CD4-positive, alpha-beta T cell treated with Interleukin-15 for 1 hour (primary cell): Measurements from ENCODE around the gene CFAP74.
"Not testable (repeated sequence)": the region's sequence is repeated elsewhere in the genome, so short reads cannot be mapped to it uniquely, and the experiment has no call there.

Experiments used
- DNase-seq: peaks from one replicate; pipeline ENCODE4 v3.0.0-alpha.2; 2020

CFAP74 gene

DNA sequence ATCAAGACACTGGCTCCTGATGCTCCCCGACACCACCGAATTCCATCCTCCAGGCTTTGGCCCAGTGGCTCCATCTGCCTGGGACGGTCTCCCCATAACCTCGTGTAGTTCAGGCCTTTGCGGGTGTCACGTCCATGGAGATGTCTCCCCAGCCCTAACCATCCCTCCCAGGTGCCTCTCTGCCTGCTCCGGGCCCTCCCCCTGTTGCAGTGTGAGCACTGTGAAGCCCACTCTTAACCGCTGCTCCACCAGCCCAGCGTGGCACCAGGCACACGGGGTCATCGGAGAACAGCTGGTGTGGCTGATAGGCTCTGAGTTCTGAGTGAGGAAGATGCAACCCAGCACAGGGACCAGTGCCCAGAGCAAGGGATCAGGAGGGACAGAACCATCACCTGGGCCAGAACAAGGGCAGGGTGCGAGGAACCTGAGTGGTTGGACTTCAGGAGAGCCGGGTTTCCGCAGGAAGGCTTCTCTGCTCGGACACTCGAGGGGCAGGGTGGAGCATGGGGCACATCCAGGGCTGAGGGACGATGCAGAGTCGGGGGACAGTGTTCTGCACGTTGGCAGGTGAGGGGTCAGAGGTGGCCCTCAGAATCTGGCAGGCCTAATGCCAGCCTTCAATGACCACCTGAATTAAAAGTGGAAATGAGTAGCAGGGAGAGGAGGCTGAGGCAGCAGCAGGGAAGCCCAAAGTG, 110.1 kb downstream of the CFAP74 start:
- DNase-seq, result no peak

DNA sequence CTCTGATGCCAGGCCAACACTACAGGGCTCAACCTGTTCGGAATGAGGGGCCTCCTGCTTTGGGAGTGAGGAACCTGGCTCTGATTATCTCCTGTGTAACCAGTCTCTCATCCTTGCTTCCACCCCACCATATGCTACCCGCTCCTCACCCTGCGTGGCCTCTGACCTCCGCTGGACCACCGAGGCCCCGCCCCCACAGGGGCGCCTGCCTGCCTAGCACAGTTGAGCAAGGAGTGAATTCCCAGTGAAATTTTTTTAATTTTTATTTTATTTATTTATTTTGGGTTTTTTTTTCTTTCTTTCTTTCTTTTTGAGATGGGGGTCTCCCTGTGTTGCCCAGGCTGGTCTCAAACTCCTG, 110.8 kb downstream of the CFAP74 start:
- DNase-seq, result no peak

DNA sequence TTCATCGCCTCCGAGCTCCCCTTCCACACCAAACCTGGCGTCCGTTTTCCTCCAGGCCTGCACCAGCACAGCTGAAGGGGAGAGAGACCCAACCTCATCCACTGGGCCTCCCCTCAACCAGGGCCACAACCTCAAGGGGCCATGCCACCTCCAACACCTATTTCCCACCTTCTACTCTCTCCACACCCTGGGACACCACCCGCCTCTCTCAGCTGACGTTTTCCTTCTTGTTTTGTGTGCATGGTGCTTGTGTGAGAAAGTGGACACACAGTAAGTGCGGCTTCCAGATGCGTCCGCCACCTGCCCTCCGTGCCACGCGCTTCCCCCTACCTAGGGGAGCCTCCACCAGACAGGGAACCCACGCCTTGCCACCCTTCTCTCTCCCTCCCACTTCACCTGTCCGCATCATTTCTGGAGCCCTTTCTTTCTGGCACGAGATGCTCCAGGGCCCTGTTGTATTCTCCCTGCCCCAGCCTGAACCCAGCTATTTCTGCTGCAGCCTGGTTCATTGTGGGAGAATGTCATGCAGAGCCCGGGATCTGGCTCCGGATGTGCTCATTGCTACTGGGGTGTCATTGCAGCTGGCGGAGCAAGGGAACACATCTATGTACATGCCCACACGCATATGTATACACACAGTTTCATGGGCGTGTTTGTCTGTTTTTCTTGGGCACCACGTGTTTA, 111.4 kb downstream of the CFAP74 start:
- no peak for DNase-seq

DNA sequence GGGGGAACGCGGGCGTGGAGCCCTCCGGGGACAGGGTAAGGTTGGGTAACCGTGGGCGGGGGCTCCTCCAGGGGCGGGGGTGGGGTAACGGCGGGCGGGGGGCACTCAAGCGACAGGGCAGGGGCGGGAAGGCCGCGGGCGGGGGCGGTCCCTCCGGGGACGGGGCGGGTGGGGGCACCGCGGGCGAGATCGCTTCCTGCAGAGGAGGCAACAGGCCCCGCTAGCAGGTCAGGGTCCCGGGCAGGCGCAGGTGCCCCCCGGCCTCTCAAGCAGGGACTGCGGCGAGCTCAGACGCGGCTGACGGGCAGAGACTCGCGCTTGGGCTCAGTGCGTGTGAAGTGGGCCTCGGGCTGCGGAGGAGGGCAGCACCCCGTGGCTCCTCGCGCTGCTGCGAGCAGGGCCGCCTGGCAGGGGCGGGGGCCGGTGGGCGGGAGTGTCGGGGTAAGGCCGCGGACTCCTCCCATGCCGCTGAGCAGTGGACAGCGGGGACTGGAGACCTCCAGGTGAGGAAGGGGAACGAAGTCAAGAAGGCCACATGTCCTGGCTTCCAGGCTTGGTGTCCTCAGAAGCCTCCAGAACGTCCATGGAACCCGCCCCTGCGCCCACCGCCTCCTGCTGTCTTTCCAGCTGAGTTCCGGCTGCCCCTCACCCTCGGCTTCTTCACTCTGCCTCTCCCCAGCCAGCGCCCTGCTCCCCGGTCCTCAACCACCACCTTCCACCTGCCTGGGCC, 112.1 kb downstream of the CFAP74 start:
- peak; percentile 85 for DNase-seq

DNA sequence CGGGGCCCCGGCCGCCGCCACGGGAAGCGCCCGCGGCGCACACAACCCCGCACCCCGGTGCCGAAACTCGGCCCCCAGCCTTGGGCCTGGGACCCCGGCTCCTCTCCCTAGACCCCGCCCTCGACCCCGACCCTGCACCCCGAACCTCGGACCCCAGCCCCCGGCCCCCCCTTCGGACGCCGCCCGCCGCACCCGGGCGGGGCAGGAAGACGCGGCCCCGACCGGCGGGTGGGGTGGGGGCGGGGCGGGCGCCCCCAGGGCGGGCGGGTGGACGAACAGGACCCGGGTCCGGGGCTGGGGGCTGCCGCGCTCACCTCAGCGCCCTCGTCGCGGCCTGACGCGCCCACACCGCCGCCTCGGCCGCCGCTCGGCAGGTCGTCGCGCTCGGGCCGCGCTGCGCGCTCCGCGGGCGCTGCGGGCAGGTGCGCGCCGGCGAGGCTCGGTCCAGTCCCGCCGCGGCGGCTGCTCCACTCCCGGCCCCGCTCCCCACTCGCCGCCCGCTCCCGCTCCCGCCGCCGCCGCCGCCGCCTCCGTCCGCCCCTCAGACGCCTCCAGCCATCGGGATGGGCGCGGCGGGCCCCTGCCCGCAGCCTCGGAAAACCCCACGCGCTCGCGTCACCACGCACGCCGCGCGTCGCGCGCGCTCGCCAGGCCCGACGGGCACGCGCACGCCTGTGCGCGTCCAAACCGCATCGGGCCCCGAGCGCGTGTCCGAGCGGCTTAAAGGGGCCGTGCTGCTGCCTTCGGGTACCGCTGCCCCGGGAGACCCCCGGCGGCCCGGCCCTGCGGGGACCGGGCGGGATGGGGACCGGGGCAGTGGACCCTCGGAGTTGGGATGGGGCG, 112.9 kb downstream of the CFAP74 start, which contains the start of gene GNB1:
TSS of gene GNB1 (minus strand) at position 582 of the 843 bp plus-strand sequence. CDS start 65,634 bp downstream, outside the sequence.
- peak; percentile 89 for DNase-seq

DNA sequence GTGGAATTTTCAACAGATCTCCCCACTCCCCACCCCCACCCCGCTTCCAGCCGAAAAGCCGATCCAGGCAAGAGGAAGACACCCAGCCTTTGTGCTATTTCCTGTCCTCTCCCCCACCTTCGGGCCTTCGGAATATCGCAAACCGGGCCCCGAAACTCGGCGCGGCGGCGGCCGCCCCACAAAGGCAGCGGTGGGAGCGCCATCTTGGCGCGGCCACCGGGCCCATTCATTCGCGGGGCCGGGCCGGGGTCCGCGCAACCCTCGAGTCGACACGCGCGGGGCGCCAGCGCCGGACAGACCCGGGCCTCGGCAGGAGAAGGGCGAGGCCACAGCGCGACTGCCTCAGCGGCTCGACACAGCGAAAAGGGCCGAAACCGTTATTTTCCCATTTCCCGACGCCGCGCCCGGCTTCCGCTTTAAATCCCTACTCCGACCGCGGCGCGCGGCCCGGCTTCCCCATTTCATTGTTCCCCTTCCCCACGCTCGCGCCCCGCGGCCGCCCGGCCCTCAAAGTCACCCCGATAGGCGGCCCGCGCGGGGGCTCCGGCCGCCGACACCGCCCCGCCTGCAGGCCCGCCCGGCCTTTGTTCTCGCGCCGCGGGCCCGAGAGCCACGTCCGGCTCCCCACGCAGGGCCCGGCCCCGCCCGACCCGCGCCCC, 113.6 kb downstream of the CFAP74 start:
- DNase-seq, result peak; percentile 59

DNA sequence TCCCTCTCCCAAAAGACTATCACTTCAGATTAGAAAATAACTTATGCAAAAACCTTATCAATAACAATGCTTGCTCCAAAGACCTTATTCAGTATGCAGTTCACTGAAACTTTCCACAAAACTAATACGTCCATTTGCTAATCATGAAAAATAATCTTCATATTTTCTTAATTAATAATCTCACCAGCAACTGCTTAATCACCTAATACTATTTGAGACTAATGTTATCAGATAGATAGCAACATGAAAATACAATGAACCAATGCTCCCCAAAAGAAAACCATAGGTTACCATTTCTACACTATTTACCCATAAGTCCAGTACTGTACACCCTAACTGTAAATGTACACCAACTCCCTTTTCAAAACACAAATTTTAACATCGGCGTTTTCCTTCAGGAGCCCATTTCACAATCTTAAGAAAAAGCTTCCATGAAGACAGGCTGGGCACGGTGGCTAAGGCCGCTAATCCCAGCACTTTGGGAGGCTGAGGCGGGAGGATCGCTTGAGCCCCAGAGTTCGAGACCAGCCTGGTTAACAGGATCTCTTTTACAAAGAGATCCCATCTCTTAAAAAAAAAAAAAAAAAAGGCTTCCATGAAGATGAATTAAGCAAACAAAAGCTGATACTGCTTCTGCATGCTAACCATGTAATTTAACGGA, 114.4 kb downstream of the CFAP74 start:
- no peak for DNase-seq

DNA sequence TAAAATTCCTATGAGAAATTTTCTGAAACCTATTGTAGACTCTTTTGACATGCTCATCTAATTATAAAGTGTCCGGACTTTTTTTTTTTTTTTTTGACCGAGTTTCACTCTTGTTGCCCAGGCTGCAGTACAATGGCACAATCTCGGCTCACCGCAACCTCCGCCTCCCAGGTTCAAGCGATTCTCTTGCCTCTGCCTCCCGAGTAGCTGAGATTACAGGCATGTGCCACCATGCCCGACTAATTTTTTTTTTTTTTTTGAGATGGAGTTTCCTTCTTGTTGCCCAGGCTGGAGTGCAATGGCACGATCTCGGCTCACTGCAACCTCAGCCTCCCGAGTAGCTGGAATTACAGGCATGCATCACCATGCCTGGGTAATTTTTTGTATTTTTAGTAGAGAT, 119.7 kb downstream of the CFAP74 start:
- not testable (repeated sequence) for DNase-seq

DNA sequence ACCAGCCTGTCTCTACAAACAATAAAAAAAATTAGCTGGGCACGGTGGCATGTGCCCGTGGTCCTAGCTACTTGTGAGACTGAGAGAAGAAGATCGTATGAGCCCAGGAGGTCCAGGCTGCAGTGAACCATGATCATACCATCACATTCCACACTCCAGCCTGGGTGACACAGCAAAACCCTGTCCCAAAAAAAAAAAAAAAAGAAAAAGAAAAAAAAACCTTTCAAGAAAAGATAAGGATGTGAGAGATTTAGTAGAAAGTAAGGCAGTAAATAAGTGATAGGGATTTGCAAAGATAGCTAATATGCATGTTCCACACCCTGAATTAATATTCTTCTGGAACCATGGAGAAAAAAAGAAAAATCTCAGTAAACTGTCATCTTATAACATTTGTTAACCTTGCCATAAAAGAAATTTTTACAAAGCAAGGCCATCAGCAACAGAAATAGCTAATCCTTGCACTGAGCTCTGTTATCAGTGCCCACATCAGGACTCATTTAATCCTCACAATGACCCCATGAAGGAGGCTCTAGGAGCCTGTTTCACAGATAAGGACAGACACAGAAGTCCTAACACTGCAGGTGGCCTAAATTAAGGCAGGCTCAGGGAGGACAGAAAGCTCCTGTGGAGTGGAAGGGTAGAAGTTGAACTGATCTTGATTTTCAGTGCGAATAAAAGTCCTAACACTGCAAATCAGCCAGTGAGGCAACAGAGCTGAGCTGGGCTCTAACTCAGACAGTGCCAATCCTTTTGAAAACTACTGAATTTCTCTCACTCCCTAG, 120.3 kb downstream of the CFAP74 start:
- no peak for DNase-seq

DNA sequence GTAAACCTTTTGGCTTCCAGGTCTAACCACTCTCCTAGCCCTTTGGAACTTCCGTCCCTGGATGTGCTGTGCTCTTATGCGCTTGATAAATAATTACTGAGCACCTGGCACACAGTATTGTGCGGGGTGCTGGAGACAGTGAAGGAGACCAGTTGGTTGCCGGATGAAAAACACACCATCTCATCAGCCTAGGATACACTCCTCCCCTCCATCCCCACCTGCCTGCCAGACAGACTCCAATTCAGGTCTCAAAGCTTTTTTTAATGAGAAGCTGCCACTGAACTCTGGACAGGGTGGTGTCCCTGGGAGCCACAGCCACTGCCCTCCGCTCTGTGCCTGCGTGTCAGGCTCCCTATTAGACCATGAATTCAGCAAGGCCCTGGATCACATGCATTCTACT, 121.9 kb downstream of the CFAP74 start:
- DNase-seq, result no peak

DNA sequence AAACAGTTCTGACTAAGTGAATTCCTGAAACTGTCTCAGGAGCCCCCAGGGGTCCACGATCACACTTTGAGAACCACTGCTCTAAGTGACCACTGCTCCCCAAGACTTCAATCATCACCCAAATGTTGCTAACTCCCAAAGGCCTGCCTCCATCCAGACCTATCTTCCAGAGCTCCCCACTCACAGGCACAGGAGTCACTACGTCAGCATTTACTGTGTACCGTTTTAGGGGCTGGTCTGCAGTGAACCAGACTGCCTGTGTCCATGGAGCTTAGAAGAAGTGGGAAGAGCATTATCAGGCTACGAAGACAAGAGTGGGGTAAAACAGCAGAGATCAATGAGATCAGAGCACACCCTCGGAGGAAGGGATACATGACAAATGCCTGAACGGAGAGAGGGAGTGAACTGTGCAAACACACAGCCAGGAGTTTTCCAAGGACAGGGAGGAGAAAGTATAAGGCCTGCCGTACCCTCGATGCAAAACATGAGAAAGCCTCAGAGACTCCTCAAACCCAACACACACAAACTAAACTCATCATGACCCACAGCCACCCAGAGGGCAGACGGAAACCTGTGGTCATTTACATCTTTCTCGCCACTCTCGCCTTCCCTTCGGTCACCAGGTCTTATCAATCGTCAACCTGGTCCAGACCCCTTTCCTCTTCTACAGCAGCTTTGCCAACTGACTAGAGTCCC, 122.8 kb downstream of the CFAP74 start:
- no peak for DNase-seq

DNA sequence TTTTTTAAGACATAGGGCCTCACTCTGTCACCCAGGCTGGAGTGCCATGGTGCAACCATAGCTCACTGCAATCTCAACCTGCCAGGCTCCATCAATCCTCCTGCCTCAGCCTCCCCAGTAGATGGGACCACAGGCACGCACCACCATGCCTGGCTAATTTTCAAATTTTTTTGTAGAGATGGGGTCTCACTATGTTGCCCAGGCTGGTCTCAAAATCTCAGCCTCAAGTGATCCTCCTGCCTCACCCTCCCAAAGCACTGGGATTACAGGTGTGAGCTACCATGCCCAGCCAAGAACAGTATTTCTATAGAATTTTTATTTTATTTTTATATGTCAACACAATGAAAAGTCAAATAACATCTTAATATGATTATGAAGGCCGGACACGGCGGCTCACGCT, 123.6 kb downstream of the CFAP74 start:
- DNase-seq, result no peak

DNA sequence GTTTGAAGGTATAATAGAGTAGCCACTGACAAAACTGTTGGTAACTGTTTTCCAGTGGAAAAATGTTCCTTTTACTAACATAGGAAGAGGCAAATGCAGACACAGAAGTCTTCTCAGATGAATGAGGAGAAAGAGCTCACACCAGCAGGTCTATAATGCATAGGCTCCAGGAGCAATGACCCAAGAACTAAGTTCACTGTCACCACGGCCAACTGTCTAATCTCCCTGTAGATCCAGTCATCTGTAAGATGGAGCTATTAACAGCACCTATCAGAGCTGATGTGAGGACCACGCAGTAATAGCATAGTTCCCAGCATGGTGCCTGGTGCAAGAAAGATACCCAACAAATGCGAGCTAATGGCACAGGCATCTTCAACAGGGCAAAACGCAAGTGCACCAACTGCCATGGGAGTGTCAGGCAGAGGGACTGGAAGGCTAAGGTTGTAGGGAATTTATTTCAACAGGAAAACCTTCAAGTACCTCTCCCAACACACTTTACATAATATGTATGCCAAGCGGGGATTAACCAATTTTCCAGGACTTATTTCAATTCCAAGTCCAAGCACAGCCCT, 125.6 kb downstream of the CFAP74 start:
- no peak for DNase-seq

DNA sequence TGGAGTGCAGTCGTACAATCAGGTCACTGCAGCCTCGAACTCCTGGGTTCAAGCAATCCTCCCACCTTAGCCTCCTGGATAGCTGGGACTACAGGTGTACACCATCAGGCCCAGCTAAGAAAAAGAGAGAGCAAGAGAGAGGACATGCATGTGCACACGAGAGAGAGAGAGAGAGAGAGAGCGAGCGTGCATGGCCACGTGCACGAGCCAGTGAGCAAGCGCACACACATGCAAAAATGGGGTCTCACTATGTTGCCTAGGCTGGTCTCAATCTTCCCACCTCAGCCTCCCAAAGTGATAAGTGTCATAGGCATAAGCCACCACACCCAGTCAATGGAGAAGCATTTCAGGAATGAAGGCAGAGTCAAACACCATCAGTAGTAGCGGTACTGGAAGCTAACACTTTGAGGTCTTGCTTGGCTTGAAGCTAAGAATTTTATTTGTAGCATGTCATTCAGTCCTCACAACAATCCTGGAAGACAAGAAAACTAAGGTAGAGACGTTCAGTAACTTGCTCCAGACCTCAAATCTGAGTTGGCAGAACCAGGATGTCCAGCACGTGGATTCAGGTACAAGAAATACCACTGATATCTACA, 127.2 kb downstream of the CFAP74 start:
- no peak for DNase-seq

DNA sequence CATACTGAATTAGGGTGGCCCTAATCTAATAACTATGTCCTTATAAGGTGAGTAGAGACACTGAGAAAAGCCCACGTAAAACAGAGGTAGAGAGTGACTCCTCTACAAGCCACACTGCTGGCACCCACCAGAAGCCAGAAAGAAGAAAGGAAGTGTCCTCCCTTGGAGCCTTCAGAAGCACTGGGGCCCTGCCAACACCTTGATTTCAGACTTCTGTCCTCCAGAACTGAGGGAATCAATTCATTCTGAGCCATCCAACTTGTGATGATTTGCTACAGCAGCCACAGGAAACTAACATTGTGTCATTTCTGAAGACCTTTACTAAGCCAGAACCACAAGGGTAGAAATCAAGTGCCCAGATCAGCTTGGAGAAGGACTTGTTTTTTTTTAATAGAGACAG, 127.7 kb downstream of the CFAP74 start:
- DNase-seq, result no peak

DNA sequence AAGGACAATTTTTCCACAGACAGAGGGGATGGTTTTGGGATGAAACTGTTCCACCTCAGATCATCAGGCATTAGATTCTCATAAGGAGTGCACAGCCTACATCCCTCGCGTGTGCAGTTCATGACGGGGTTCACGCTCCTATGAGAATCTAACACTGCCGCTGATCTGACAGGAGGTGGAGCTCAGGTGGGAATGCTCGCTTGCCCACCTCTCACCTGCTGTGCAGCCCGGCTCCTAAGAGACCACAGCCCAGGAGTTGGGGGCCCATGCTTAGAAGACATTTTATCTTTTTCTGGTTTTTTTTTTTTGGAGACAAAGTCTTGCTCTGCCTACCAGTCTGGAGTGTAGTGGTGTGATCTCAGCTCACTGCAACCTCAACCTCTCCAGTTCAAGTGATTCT, 128.7 kb downstream of the CFAP74 start:
- no peak for DNase-seq

DNA sequence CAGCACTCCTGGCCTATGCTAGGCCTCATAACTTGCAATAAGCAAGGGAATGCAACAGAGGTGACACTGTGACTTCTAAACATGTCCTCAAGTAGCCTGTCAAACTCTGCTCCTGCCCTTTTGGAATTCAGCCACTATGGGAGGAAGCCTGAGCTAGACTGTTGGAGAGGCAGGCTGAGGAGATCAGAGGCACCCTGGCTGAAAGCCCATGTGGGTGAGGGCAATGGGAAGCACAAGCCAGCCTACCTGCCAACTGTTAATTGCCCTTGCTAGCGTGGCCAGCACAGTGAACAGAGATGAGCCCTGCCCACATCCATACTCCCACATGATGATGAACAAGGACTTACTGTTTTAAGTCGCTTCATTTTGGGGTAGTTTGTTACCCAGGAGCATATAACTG, 130.4 kb downstream of the CFAP74 start:
- peak; percentile 10 for DNase-seq

DNA sequence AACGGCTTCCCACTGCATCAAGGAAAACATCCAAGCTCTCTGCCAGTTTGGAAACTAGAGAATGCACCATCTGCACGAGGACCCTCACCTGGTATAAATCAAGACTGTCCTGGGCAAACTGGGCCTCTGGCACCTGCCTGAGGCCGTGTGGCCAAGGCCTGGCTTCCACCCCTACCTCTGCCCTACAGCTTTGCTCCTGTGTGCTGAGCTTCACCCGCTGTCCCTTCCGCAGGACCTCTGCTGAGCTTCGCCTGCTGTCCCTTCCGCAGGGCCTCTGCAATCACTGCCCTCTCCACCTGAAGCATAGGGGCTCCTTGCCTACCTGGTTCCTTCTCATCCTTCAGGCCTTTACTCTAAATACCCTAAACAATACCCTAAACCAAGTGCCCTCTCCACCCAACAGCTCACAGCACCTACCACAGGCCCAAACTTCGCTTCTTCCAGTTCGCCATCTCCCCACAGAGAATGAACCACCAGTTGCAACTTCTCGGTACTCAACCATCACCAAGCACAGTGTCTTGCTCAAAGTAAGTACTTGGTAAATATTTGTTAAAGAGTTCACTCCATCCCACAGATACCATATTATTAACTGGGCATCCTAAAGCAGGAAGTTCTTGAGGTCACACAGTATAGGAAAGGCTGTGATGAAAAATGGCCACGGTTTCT, 131.1 kb downstream of the CFAP74 start:
- peak; percentile 1 for DNase-seq
